ENCODE data around the gene PCSK4.
"Not testable (repeated sequence)": the region's sequence is repeated elsewhere in the genome, so short reads cannot be mapped to it uniquely, and the experiment has no call there.

The PCSK4 gene

GRCh38 chr19:1522061-1522460 is 31.9 kb upstream of the PCSK4 start:
- DNase-seq (ENCODE audit: low read depth in 2 of 2): no peak

GRCh38 chr19:1521636-1522035 is 31.5 kb upstream of the PCSK4 start:
- DNase-seq (ENCODE audit: low read depth in 2 of 2): no peak

- no peak for DNase-seq (ENCODE audit: low read depth in 2 of 2)
Observed at GRCh38 chr19:1520203-1520780, 30.1 kb upstream of the PCSK4 start.

- not testable (repeated sequence) for DNase-seq (ENCODE audit: low read depth in 2 of 2)
Observed at GRCh38 chr19:1519802-1520201, 29.7 kb upstream of the PCSK4 start.

- DNase-seq (ENCODE audit: low read depth in 2 of 2): no peak
Observed at GRCh38 chr19:1518471-1518870, 28.3 kb upstream of the PCSK4 start.

GRCh38 chr19:1516395-1516753 is 26.2 kb upstream of the PCSK4 start:
- DNase-seq (ENCODE audit: low read depth in 2 of 2): no peak

GRCh38 chr19:1514986-1515721 is 25.0 kb upstream of the PCSK4 start:
- no peak for DNase-seq (ENCODE audit: low read depth in 2 of 2)

GRCh38 chr19:1514295-1514661 is 24.1 kb upstream of the PCSK4 start:
- DNase-seq (ENCODE audit: low read depth in 2 of 2): no peak

GRCh38 chr19:1513499-1514294 is 23.5 kb upstream of the PCSK4 start:
- peak; percentile 14 to 45 for DNase-seq (ENCODE audit: low read depth in 2 of 2)

- DNase-seq (ENCODE audit: low read depth in 2 of 2): peak; percentile 17 to 27
Observed at GRCh38 chr19:1512671-1513498, 22.7 kb upstream of the PCSK4 start, which contains the start of gene ADAMTSL5. Gene ADAMTSL5 (minus strand): TSS chr19:1513019. CDS start chr19:1510943, 2,076 bp downstream.

- DNase-seq (ENCODE audit: low read depth in 2 of 2): no peak
Observed at GRCh38 chr19:1511318-1512317, 21.5 kb upstream of the PCSK4 start.

GRCh38 chr19:1510807-1511206 is 20.7 kb upstream of the PCSK4 start:
- no peak for DNase-seq (ENCODE audit: low read depth in 2 of 2)

GRCh38 chr19:1510442-1510806 is 20.3 kb upstream of the PCSK4 start:
- DNase-seq (ENCODE audit: low read depth in 2 of 2): no peak

GRCh38 chr19:1509602-1510441 is 19.7 kb upstream of the PCSK4 start:
- DNase-seq (ENCODE audit: low read depth in 2 of 2): no peak

GRCh38 chr19:1508507-1508856 is 18.3 kb upstream of the PCSK4 start:
- DNase-seq (ENCODE audit: low read depth in 2 of 2): no peak

GRCh38 chr19:1507763-1508506 is 17.8 kb upstream of the PCSK4 start:
- peak; percentile 72 to 82 for DNase-seq (ENCODE audit: low read depth in 2 of 2)

GRCh38 chr19:1507192-1507660 is 17.1 kb upstream of the PCSK4 start:
- DNase-seq (ENCODE audit: low read depth in 2 of 2): no peak

- no peak for DNase-seq (ENCODE audit: low read depth in 2 of 2)
Observed at GRCh38 chr19:1505991-1506881, 16.1 kb upstream of the PCSK4 start.

All from stimulated activated CD8-positive, alpha-beta memory T cell treated with anti-CD3 and anti-CD28 coated beads, Interleukin-2, amount 100 ng/mL, for 1 hour (primary cell).